Left cardiac atrium (tissue), 4 donors: Measurements from ENCODE around the gene BIVM. TPM values are rescaled to one million over a fixed set of nuclear protein-coding genes. Genes with fewer than 3 reads are reported as not detected.
A peak's percentile ranks its signal among the peaks of the same experiment; 100 is the strongest.

ENCODE experiments used
- ATAC-seq, 2 donors: fragments of 200-7000 bp; cut with Tn5 transposase; one replicate each; pipeline ENCODE4 v1.9.1; 2020; ENCODE audit warnings: mild to moderate bottlenecking in 2 of 2, moderate library complexity in 2 of 2
- DNase-seq: peaks from one replicate; pipeline ENCODE4 v3.0.0-alpha.2; 2020
- intact Hi-C, 2 donors: fragments of 100-400 bp; cut with DNase I; formaldehyde crosslinking; loops; one replicate each; pipeline versions ENCODE4 v1.14.1 to v1.15.1; 2022 to 2023
- total RNA-seq, 2 donors: library from RNA; stranded (reverse); fragmentation: NEBNext Ultra II Directional; extraction: Animal tissue kit (Norgen Biotek cat#: 25700); gene quantifications; one replicate each; pipeline ENCODE4 v1.2.1, GENCODE V29; 2021
- donor health status: DM: no; HTN: yes; CAD: no.
- donor health status: DM: no; HTN: yes; CAD: no; lungs with severe emphysema.
- donor health status: DM: yes; HTN: yes; CAD: no.
- donor health status: Dilated cardiomyopathy.

BIVM gene
- total RNA-seq, 2 donors from 2014 or later, result 27.7 to 29.1 TPM

DNA sequence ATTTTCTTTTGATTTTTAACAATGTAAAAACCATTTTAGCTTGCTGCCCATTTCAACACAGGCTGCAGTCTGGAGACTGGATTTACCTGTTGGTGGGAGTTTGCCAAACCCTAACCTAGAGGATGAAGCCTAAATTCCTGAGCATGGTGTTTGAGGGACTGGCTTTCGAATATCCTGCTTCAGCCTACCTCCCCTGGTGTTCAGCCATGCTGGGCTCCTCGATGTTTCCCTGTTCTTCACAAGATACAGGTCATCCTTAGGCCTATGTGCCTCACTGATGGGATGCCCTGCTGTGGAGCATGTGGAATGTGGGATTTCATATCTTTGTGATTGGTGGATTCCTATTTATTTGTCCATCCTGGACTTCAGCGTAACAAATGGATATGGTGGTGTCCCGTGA is 26.5 kb downstream of the BIVM start:
- ATAC-seq, result peak in 1 of 2 donors; percentile 29
- DNase-seq, result no peak
- intact Hi-C loops, result no loop called here

DNA sequence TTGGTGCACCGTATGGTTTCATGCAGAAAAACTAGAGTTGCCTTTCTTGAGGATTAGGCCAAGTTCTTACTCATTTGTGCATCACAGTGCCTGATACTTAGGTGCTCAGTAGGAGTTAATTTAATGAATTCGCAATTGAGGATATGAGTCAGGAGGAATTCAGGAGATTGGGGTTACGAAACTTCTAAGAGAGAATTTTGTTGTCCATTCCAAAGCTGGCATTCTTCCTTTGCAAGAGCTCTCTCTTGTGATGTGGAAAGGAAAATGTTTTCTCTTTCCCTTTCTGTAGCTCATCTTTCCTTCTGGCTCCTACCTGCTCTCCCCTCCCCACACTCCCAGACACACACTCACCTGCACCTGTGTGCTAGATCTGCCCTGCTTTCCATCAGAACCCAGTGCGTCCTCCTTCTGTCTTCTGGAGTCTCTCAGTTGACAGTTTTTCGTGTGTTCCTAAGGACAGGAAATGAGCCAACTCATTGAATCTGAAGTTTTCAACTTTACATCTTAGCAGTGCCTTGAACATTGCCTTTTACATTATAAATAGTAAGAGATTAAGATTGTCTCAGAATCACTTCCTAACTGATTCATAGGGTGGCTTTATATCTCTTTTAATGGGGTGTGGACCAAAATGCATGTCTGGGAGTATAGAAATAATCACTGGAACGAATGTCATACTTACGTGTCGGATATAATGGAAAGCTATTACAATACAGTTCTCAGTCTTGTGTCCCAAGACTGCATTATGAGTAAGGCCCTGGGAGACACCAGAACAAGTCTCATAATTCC is 27.2 kb downstream of the BIVM start:
- intact Hi-C loops, result no loop called here
- ATAC-seq (peak; percentile 41 to 89), DNase-seq (no peak)

DNA sequence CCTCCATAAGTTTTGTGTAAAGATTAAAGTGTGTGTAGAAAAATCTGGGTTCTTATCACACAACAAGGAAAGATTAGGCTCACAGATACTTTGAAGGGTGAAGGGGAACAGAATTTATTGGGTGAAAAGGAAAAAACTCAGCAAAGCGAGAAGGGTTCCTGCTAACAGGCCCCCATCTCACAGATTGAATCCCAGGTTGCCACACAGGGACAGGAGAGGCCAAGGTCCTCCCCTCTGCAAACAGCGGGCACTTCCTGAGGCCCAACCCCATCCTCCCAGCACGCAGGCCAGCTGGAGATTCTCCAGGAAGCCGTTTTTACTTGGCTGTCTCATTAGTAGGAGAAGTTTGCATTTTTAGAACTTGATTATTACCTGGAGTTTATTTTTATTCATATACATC is 31.7 kb downstream of the BIVM start:
- DNase-seq, result peak; percentile 34
- ATAC-seq, result peak in 1 of 2 donors; percentile 69
- intact Hi-C loops, result no loop called here

DNA sequence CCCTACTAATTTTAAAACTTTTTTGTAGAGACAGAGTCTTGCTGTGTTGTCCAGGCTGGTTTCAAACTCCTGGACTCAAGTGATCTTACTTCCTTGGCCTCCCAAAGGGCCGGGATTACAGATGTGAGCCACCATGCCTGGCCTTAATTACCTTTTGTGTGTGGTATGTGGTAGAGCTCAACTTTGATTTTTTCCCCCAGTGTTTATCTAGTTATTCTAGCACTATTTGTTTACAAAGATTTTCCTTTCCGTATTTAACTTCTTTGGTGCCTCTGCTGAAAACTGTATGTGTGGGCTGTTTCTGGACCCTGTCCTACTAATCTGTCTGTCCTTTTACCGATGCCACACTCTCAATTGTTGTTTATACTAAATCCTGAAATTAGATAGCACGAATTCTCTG is 37.6 kb downstream of the BIVM start:
- intact Hi-C loops, result no loop called here

DNA sequence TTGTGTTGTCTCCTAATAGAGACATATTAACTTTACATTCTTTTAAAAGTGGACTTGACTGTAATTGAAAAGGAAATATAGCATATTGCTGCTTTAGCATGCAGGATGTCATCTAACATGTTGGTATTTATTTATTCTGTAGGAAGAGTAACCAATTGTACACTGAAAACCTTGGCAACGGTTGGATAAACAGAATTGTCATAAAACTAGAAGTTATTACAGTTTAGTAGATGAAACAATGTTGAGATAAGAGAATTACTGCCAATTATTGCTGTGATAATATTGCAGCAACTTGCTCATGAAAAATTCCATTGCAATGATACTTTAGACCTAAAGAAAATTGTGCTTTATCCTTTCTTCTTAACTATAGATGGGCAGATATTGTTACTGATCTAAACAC is 39.4 kb downstream of the BIVM start:
- intact Hi-C loops, result no loop called here
- ATAC-seq, result no peak
- DNase-seq, result no peak

More for the DNA sequence above, 37.6 kb downstream of the BIVM start:
- DNase-seq (no peak), ATAC-seq (no peak)

DNA sequence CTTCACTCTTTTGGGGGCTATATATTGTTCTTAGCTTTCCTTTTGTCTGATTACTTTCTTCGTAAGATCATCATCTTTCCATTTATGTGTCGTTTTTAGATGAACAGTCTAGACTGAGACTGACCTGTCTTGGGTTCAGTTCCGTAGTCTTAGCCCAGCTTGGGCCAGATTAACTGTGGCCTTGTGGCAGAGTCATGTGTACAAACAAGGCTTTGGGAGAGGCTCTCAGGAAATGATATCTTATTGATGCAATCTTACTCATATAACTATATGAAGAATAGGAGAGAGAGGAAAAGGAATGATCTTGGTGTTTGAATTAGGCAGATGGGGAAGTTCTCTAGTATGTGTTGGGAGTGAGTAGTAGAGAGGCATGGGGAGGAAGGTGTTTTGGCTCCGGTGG is 40.1 kb downstream of the BIVM start:
- ATAC-seq (no peak), DNase-seq (no peak)
- intact Hi-C loops, result no loop called here

DNA sequence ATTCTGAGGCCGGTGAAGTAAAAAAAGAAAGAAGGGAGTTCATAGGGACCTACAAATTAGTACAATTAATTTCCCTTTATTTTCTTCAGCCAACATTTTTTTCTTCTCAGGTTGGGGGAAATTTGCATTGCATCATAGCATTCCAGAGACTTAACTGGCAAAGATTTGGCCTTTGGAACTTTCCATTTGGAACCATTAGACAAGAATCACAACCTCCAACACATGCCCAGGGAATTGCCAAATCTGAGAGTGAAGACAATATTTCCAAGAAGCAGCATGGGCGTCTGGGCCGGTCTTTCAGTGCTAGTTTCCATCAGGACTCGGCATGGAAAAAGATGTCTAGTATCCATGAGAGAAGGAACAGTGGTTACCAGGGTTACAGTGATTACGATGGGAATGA is 40.5 kb downstream of the BIVM start:
- intact Hi-C loops, result no loop called here
- DNase-seq, result no peak
- peak; percentile 44 to 55 for ATAC-seq

DNA sequence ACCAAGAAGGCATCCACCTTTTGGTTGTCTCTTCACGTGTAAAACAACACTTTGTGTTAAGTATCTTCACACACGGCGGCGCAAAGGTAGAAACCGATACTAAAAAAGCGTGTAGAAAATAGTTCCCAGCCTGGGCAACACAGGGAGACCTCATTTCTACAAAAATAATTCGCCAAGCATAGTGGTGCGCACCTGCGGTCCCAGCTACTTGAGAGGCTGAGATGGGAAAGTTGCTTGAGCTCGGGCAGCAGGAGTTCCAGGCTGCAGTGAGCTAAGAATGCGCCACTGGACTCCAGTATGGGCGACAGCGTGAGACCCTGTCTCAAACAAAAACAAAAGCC is 46.3 kb downstream of the BIVM start:
- intact Hi-C loops, result loop anchor here in 1 of 2 donors (5.0 to 10.0 kb wide), 2 partner anchors 70 to 248 kb away; partner anchors contain the start of genes TEX30 and TPP2
- ATAC-seq (peak in 1 of 2 donors; percentile 34), DNase-seq (no peak)

DNA sequence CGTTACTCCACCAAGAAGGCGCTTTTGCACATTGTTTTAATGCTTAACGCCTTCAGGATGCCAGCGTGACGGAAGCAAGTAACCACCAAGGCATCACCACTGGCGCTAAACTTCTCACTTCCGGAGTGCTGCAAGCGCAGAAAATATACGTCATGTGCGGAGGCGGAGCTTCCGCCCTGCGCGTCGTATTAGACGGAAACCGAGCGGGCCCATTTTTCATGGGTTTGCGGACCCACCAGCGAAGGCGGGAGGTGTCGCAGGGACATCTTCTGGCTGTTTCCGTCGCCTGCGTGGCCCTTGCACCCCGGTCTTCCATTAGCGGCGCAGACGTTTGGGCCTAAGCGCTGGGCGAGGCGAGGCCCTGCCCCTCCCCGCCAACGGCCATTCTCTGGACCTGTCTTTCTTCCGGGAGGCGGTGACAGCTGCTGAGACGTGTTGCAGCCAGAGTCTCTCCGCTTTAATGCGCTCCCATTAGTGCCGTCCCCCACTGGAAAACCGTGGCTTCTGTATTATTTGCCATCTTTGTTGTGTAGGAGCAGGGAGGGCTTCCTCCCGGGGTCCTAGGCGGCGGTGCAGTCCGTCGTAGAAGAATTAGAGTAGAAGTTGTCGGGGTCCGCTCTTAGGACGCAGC is 46.8 kb downstream of the BIVM start, which contains the start of gene ERCC5:
ERCC5 (plus strand) TSS at position 403 of the 631 bp plus-strand sequence. CDS start 235 bp downstream, outside the sequence.
- intact Hi-C loops, result loop anchor here in 1 of 2 donors (2.0 to 10.0 kb wide), 4 partner anchors 71 to 265 kb away; partner anchors contain the start of genes TEX30 and TPP2
- ATAC-seq (peak; percentile 93 to 95), DNase-seq (peak; percentile 94)

DNA sequence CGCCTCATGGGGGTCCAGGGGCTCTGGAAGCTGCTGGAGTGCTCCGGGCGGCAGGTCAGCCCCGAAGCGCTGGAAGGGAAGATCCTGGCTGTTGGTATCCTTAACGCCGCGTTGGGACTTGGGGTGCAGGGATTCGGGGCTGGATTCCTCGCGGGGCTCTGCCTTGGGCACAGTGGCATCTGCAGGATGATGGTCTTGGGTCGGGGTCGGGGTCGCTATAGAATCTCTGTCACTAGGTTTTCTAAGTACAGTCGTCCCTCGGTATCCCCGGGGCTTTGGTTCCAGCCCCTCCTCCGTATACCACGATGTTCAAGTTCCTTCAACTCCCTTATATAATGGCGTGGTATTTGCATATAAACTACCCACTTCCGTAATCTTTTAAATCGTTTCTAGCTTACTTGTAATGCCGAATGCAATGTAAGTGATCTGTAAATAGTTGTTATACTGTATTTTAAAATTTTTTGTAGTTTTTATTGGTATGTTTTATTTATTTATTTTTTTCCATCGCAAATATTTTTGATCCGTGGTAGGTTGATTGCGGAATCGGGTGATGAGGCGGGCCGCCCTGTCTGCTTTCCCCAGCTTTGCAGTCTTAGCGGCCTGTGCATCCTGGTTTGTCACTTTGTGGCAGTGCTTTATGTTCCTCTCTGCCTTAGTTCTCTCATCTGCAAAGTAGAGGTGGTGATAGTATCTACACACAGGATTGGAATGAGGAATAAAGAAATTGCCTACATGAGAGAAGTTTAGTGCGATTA is 47.5 kb downstream of the BIVM start:
- peak; percentile 50 for DNase-seq
- peak; percentile 24 to 57 for ATAC-seq
- intact Hi-C loops, result loop anchor here in 1 of 2 donors (2.0 to 10.0 kb wide), 4 partner anchors 72 to 266 kb away; partner anchors contain the start of genes TEX30 and TPP2

DNA sequence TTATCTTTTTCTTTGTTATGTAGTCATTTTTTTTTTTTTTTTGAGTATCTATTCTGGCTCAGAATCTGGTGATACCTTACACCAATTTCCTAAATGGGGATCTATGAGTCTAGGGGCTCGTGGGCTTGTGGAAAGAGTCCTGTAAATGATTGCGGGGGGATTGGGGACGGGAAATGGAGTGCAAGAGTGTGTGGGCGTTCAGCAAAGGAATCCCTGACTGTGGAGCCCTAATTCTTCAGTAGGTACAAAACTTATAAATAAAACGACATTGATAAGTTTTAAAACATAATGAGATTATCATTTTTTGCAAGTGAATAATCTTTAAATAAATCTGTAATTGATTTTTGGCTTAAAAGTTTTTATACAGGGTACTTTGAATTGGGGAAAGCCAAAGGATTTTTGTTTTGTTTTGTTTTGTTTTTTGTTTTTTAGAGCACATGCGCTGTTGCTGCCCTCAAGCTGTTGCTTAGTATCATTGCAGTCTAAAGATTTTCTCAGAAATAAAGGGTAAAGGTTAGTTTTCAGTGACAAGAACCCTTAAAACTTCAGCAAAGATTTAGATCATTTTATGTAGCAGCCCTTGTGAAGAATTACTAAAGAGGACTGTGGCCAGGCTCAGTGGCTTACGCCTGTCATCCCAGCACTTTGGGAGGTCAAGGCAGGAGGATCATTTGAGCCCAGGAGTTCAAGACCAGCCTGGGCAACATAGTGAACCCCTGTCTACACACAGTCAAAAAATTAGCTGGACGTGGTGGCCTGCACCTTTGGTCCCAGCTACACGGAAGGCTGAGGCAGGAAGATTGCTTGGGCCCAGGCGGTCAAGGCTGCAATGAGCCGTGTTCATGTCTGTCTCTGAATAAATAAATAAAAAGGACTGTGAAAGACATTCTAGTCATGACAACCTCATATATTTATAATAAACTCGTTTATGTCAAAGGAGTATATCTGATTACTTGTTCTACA is 48.6 kb downstream of the BIVM start:
- ATAC-seq (no peak), DNase-seq (no peak)
- intact Hi-C loops, result loop anchor here in 1 of 2 donors (2.0 to 10.0 kb wide), 4 partner anchors 73 to 267 kb away; partner anchors contain the start of genes TEX30 and TPP2

DNA sequence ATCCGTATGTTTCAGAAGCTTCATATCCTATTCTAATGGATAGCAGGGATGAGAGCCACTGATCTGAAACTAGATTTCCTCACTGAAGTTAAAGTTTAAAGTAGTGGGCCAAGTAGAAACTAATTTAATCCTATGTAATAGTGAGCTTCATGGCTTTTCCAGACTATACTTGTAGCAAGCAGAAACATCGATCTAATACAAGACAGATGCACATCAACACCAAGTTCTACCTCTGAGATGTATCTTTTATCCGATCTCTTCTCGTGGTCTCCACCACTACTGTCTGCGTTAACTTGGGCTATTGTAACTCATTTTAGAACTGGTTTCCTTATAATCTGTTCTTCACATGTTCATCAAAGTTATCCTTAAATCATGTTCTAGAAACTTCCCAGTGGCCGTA is 50.0 kb downstream of the BIVM start:
- ATAC-seq (no peak), DNase-seq (no peak)
- intact Hi-C loops, result loop anchor here in 1 of 2 donors (5.0 to 10.0 kb wide), 2 partner anchors 74 to 252 kb away; partner anchors contain the start of genes TEX30 and TPP2

DNA sequence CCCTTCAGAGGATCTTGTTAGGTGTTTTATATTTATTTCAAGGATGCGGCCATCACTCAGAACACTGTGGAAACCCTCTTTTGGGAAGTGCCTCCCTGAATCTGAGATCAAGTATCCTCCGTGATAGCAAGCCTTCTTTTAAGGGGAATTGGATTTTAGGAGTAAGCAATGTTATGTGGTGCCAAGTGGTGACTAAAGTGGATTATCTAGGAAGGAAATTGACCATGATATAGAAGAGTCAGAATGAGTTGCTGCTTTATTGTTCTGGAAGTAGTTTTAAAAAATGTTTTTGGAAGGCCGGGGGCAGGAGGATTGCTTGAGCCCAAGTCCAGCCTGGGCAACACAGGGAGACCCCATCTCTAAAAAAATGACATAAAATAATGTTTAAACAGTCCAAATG is 53.6 kb downstream of the BIVM start:
- DNase-seq, result no peak
- ATAC-seq, result no peak
- intact Hi-C loops, result no loop called here

DNA sequence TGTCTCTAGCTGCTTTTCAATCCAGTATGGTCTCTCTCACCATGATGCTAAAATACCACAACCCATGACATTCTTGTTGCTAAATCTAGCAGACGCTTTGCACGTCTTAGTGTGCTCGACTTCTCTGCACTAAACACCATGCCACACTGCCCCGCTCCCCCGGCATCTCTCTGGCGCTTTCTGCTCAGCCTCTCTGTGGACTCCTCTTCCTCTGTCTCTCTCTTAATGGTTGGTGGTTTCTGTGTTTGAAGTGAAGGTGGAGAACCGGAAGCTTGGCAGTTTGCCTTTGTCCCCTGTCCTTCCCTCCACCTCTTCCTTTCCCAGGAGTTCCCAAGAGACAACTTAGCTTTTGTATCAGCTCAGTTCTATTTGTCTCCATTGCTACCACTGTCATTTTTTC is 55.8 kb downstream of the BIVM start:
- intact Hi-C loops, result no loop called here
- no peak for DNase-seq
- ATAC-seq, result no peak

DNA sequence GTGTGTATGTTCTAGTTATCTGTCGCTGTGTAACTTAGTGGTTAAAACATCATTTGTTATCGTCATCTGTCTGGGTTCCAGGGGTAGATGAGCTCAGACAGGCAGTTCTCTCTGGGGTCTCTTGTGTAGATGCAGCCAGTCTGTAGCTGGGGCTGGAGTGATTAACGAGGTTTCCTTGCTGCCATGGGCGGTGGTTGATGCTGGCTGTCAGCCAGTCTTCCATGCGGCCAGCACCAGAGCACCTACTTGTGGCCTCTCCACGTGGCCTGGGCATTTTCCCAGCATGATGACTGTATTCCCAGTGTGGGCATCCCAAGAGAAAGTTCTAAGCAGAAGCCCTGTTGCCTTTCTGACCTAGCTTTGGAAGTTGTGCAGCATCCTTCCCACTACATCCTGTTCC is 57.6 kb downstream of the BIVM start:
- ATAC-seq, result peak; percentile 30 to 84
- intact Hi-C loops, result no loop called here
- DNase-seq, result peak; percentile 58

DNA sequence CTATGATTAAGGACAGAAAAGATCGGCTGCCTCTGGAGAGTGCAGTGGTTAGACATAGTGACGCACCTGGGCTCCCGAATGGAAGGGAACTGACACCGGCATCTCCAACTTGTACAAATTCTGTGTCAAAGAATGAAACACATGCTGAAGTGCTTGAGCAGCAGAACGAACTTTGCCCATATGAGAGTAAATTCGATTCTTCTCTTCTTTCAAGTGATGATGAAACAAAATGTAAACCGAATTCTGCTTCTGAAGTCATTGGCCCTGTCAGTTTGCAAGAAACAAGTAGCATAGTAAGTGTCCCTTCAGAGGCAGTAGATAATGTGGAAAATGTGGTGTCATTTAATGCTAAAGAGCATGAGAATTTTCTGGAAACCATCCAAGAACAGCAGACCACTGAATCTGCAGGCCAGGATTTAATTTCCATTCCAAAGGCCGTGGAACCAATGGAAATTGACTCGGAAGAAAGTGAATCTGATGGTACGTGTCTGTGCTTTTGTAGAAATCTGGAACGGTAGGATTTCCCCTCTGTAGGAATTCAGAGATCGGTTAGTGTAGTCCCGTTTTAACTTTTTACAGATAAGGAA is 63.8 kb downstream of the BIVM start:
- ATAC-seq (no peak), DNase-seq (no peak)
- intact Hi-C loops, result no loop called here

DNA sequence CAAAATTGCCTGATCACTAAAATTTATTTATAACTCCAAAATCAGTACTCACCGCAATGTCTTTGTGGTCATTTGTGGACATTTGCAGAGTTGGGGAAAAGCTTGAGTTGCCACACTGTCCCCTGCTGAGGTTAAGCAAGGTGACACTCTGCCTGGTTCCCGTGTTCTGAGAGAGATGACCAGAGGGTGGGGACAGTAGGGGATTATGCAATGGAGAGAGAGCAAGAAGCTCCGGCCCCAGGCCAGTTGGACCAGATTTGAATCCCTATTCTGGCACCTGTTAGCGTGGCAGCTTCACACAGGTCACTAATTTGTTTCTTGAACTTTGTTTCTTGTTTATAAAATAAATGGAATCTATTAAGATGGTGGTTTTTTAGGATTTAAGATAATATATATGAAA is 64.7 kb downstream of the BIVM start:
- ATAC-seq (peak; percentile 77 to 79), DNase-seq (no peak)
- intact Hi-C loops, result no loop called here

DNA sequence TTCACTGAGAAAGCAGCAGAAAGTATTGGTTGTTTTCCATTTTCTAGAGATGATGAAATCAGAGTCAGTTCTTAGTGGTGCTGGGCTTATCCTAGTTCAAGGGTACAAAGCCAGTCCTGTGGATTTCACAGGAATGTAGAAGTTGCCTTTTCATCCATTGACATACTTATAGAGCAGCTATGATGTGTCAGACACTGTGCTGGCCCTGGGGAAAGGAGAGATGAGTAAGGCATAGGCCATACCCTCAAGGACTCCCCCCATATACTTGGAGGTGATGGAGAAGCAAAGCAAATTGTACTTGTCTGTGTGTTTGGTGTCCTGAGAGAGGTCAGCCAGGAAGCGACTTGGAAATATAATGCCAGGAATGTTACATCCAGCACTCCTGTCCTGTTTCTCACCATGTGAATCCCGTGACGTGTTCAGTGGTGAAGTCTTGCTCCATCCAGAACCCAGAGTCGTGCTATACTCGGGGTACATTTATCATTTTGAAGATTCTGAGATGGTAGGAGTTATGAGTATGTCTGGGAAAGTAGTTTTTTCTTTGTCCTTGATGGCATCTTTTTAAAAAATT is 69.5 kb downstream of the BIVM start:
- ATAC-seq (no peak), DNase-seq (no peak)
- intact Hi-C loops, result no loop called here
